ENCODE data around the gene GALNT10. TPM values are rescaled to one million over a fixed set of nuclear protein-coding genes. Genes with fewer than 3 reads are reported as not detected.

Gene GALNT10
- total and polyA plus RNA-seq, 9 of the 15 experiments (the other 6 are each of a cell fraction or from before 2014, with no cell fraction given) = 4.6 to 37.1 (median 13.3) TPM

- TF ChIP-seq CHD2 (IDR thresholded peaks at IDR 0.05; ENCODE audit: low read depth, low read length) (no peak), MTF1 (CRISPR knock-in tag; IDR thresholded peaks at IDR 0.05; ENCODE audit: borderline replicate concordance) (no peak), ZNF583 (CRISPR knock-in tag; IDR thresholded peaks at IDR 0.05) (no peak), MCM3 (IDR thresholded peaks at IDR 0.05) (no peak), SMC3 (conservative IDR thresholded peaks at IDR 0.05; ENCODE audit: insufficient read depth, low read depth, low read length) (no peak), CBFA2T2 (conservative IDR thresholded peaks at IDR 0.05) (no peak), RBM15 (IDR thresholded peaks at IDR 0.05; ENCODE audit: insufficient read depth, low read length) (no peak), CHD4 (IDR thresholded peaks at IDR 0.05; ENCODE audit: insufficient read depth, insufficient replicate concordance, low read depth, low read length, poor library complexity, severe bottlenecking) (no peak)
- no peak overlapping the region for H3K4me3 ChIP-seq
- H3K9me3 ChIP-seq (replicated peaks; ENCODE audit: control insufficient read depth, insufficient read depth, low read depth, low read length) = no peaks in the 10 kb centered on the region
- peaks cover 0 to 2% of the 10 kb centered on the region in 2 experiments; a peak in 1 of 5 replicates for H3K4me1 ChIP-seq (replicated peaks in 1 of 2; ENCODE audit: control insufficient read depth in 2 of 2, insufficient read depth in 2 of 2, low read length in 2 of 2)
- no peak overlapping the region for H2AFZ ChIP-seq (ENCODE audit: low read depth, low read length)
- H3K9ac ChIP-seq (ENCODE audit: insufficient read depth in 1 of 2, low read depth in 2 of 2, low read length in 2 of 2) = no peak overlapping the region
- no peaks in the 10 kb centered on the region for H3K36me3 ChIP-seq (ENCODE audit: control insufficient read depth, insufficient read depth, low read length)
- no peak overlapping the region for H3K27ac ChIP-seq (ENCODE audit: extremely low read depth, low read depth, low read length)
- H3K9me1 ChIP-seq (ENCODE audit: control insufficient read depth, insufficient read depth, low read length) = no peaks in the 10 kb centered on the region
- no peaks in the 10 kb centered on the region for H3K79me2 ChIP-seq (ENCODE audit: control insufficient read depth, insufficient read depth, low read length)
- no peak for ATAC-seq
- H3K27me3 ChIP-seq (ENCODE audit: control insufficient read depth in 2 of 2, insufficient read depth in 2 of 2, low read length in 2 of 2) = no peaks in the 10 kb centered on the region
- no peaks in the 10 kb centered on the region for H4K20me1 ChIP-seq (replicated peaks; ENCODE audit: control insufficient read depth, insufficient read depth, low read length)
- POLR2A ChIA-PET = interaction anchor here (0.6 kb wide), 1 partner anchor 283 kb away, joined by 3 read pairs; no protein-coding TSS in a partner anchor
- intact Hi-C loops (cut with micrococcal nuclease) = no loop called here
- no TSS peak for BruUV-seq (replicated peaks)
- in situ Hi-C loops (cut with MboI) = no loop called here
- no peak for DNase-seq (ENCODE audit: extremely low read depth in 1 of 4, low spot score in 3 of 4)
- WGBS (ENCODE audit: insufficient coverage, low coverage, missing lambda C conversion rate) = 57% methylated on average over 2 of the region's 2 CpGs
- no peak for FAIRE-seq
- no peak overlapping the region for H3K4me2 ChIP-seq (ENCODE audit: insufficient read depth, low read length)
- CTCF ChIA-PET (ENCODE audit: low intra/inter-chr PET ratio) = no interaction called here
Observed at GRCh38 chr5:154364771-154365170, 174.2 kb downstream of the GALNT10 start.

Measured in K562 (cell line).